Heart right ventricle (tissue), 16 donors: ENCODE measurements around the gene MTUS2. TPM values are rescaled to one million over a fixed set of nuclear protein-coding genes. Genes with fewer than 3 reads are reported as not detected.
A peak's percentile ranks its signal among the peaks of the same experiment; 100 is the strongest.

ENCODE experiments used
- ATAC-seq, 8 donors: fragments of 200-7000 bp; cut with Tn5 transposase; one replicate each; pipeline ENCODE4 v1.9.1; 2020; ENCODE audit warnings: mild to moderate bottlenecking in 8 of 8, moderate library complexity in 8 of 8, moderate number of reproducible peaks in 1 of 8
- DNase-seq, 2 donors: peaks; one replicate each; pipeline ENCODE4 v3.0.0-alpha.2; 2020
- H3K27ac ChIP-seq, 10 donors: fragments of 200-600 bp; sonication (generic) in 2 of 10; one replicate each; pipeline versions ENCODE4 v1.5.0 to v1.8.0; 2020 to 2022; ENCODE audit warnings: mild to moderate bottlenecking in 3 of 10
- H3K27me3 ChIP-seq, 7 donors: fragments of 200-600 bp; one replicate each; pipeline ENCODE4 v1.8.0; 2021 to 2022; ENCODE audit warnings: mild to moderate bottlenecking in 2 of 7
- H3K36me3 ChIP-seq, 9 donors: fragments of 200-600 bp; sonication (generic) in 1 of 9; one replicate each; pipeline versions ENCODE4 v1.5.0 to v1.8.0; 2020 to 2022; ENCODE audit warnings: mild to moderate bottlenecking in 2 of 9
- H3K4me1 ChIP-seq, 9 donors: fragments of 200-600 bp; sonication (generic) in 1 of 9; one replicate each; pipeline versions ENCODE4 v1.5.0 to v1.8.0; 2020 to 2022; ENCODE audit warnings: mild to moderate bottlenecking in 4 of 9
- H3K4me3 ChIP-seq, 10 donors: fragments of 200-600 bp; sonication (generic) in 2 of 10; one replicate each; pipeline versions ENCODE4 v1.5.0 to v1.8.0; 2020 to 2022; ENCODE audit warnings: mild to moderate bottlenecking in 7 of 10, moderate library complexity in 2 of 10
- H3K9me3 ChIP-seq, 11 donors: fragments of 200-600 bp in 10 of 11; sonication (generic) in 2 of 11; one replicate each; pipeline versions ENCODE4 v1.5.0 to v1.8.0; 2013 to 2022; ENCODE audit warnings: mild to moderate bottlenecking in 2 of 11, control low read depth in 1 of 11, moderate library complexity in 1 of 11
- CTCF ChIP-seq, 9 donors: fragments of 200-600 bp; sonication (generic) in 2 of 9; IDR thresholded peaks; one replicate each; pipeline versions ENCODE4 v1.5.0 to v1.8.0; 2021 to 2022; ENCODE audit warnings: antibody characterized with exemption in 9 of 9, mild to moderate bottlenecking in 5 of 9, moderate library complexity in 1 of 9
- WGBS, 2 donors: extraction: QIAGEN DNeasy Blood & Tissue Kit; methylation state at CpG; one replicate each; pipeline ENCODE4 v1.1.7; 2013; ENCODE audit warnings: inconsistent platforms in 1 of 2; 5-methylcytosine and 5-hydroxymethylcytosine counted together
- intact Hi-C, 10 donors: fragments of 100-400 bp; cut with DNase I; formaldehyde crosslinking; loops; one replicate each; pipeline versions ENCODE4 v1.11.1 to v1.14.2; 2022
- polyA plus RNA-seq, 2 donors: library from polyadenylated mRNA; stranded (reverse); fragments of 200-250 nt; gene quantifications; one replicate each; pipeline ENCODE4 v1.2.3, GENCODE V29; 2013
- total RNA-seq, 10 donors: library from RNA; stranded (reverse); fragmentation: NEBNext Ultra II Directional in 3 of 10; extraction: Animal tissue kit (Norgen Biotek cat#: 25700) in 3 of 10; gene quantifications; one replicate each; pipeline versions ENCODE4 v1.2.1 to v1.2.4, GENCODE V29; 2021 to 2023
- donor health status: Arrhythmogenic right ventricular cardiomyopathy.
- donor health status: ischemic (EF 13 %, LVEDD 7.1; RV severe dilation, severe dysfunction).
- donor health status: healthy with polysubstance abuse.
- donor health status: DM: no; HTN: yes; CAD: no.
- donor health status: DM: no; HTN: no; CAD: no.
- donor health status: ischemic (EF 25% LVEDD 6.9; RV normal size, moderate dysfunction).
- donor health status: ischemic (EF 25% LVEDD 5.7; RV mildly dilated, moderate dysfunction).
- donor health status: healthy.
- donor health status: DM: yes; HTN: yes; CAD: no.
- donor health status: Ischemic cardiomyopathy.
- donor health status: ischemic (EF 35%, LVEDD 5.7; RV mildly dilated, moderate dysfunction).
- donor health status: nonischemic (EF 11% LVEDD 7.7; RV severe dilation, severe dysfunction).
- donor health status: DM: yes; HTN: yes; CAD: no.
- donor health status: PGD.
- donor health status: ischemic (EF 29% LVEDD 5.4; RV normal size, mild dysfunction).
- donor health status: nonischemic (EF 23%, LVEDD 6.1; RV moderate dilation, normal function).

The MTUS2 gene
- total and polyA plus RNA-seq, 12 donors, result 18.7 to 159 (median 65.6) TPM

GRCh38 chr13:28794396-28794795, 25.7 kb upstream of the MTUS2 start:
- DNase-seq (no peak), ATAC-seq (no peak)
- intact Hi-C loops, result loop anchor here in 8 of 10 donors (5.0 to 10.0 kb wide), 5 partner anchors 37 to 470 kb away; partner anchors contain the start of gene SLC46A3 (in 1 of the 8)
- Histone ChIP-seq H3K36me3 (no peaks in the 10 kb centered on the region), H3K4me1 (peaks cover 0 to 8% (median 0%) of the 10 kb centered on the region in 9 donors), H3K4me3 (no peak overlapping the region), H3K9me3 (no peaks in the 10 kb centered on the region), H3K27me3 (peaks cover 0 to 39% (median 4%) of the 10 kb centered on the region in 7 donors), H3K27ac (no peak overlapping the region)
- 74 to 88% methylated on average over 6 of the region's 6 CpGs for WGBS, 2 donors
- TF ChIP-seq CTCF (IDR thresholded peaks at IDR 0.05), result no peak

GRCh38 chr13:28796938-28797257, 23.2 kb upstream of the MTUS2 start:
- H3K27ac ChIP-seq, result no peak overlapping the region
- no peak for TF ChIP-seq CTCF (IDR thresholded peaks at IDR 0.05)
- DNase-seq, result no peak
- no peak for ATAC-seq
- peak overlapping the region in 2 of 10 donors; percentile 42 to 46 for H3K4me3 ChIP-seq
- H3K27me3 ChIP-seq, result peaks cover 0 to 28% (median 0%) of the 10 kb centered on the region in 7 donors
- no peaks in the 10 kb centered on the region for H3K36me3 ChIP-seq
- H3K4me1 ChIP-seq, result peaks cover 0 to 8% (median 0%) of the 10 kb centered on the region in 9 donors
- intact Hi-C loops, result loop anchor here in 9 of 10 donors (2.0 to 10.0 kb wide), 12 partner anchors 40 to 475 kb away; partner anchors contain the start of gene SLC46A3 (in 3 of the 9)
- no peaks in the 10 kb centered on the region for H3K9me3 ChIP-seq
- 100% methylated on average over 1 of the region's 1 CpG for WGBS, 2 donors

- Histone ChIP-seq H3K9me3 (peaks cover 0 to 29% (median 7%) of the 10 kb centered on the region in 11 donors), H3K27ac (no peak overlapping the region), H3K4me3 (no peak overlapping the region), H3K27me3 (peaks cover 0 to 41% (median 9%) of the 10 kb centered on the region in 7 donors), H3K36me3 (no peaks in the 10 kb centered on the region), H3K4me1 (no peaks in the 10 kb centered on the region)
- ATAC-seq (peak in 1 of 8 donors; percentile 45), DNase-seq (peak; percentile 11 to 48)
- intact Hi-C loops, result loop anchor here in 4 of 10 donors (1.0 to 10.0 kb wide), 4 partner anchors 459 to 562 kb away; no protein-coding TSS in a partner anchor
- TF ChIP-seq CTCF (IDR thresholded peaks at IDR 0.05), result peak in 7 of 9 donors; percentile 36 to 52 (median 45)
- WGBS, 2 donors, result 51 to 55% methylated on average over 11 of the region's 11 CpGs
Measured at GRCh38 chr13:28805193-28805819, 14.8 kb upstream of the MTUS2 start.

GRCh38 chr13:28817204-28817603, 2.9 kb upstream of the MTUS2 start:
- no peak overlapping the region for H3K4me3 ChIP-seq
- no peaks in the 10 kb centered on the region for H3K36me3 ChIP-seq
- H3K27me3 ChIP-seq, result peaks cover 0 to 58% (median 40%) of the 10 kb centered on the region in 7 donors
- WGBS, 2 donors, result 92 to 93% methylated on average over 2 of the region's 2 CpGs
- peaks cover 0 to 14% (median 0%) of the 10 kb centered on the region in 11 donors for H3K9me3 ChIP-seq
- no peak for TF ChIP-seq CTCF (IDR thresholded peaks at IDR 0.05)
- intact Hi-C loops, result loop anchor here in 5 of 10 donors (5.0 to 10.0 kb wide), 5 partner anchors 445 to 550 kb away; no protein-coding TSS in a partner anchor
- no peak for ATAC-seq
- H3K4me1 ChIP-seq, result peaks cover 0 to 19% (median 5%) of the 10 kb centered on the region in 9 donors
- H3K27ac ChIP-seq, result no peak overlapping the region
- no peak for DNase-seq
